Ishikawa (cell line): ENCODE results near the gene CHRNA5.

Experiments used
- EP300 ChIP-seq: IDR thresholded peaks from 2 replicates; pipeline ENCODE4 v1.6.1; 2012; ENCODE audit warnings: borderline replicate concordance
- NFIC ChIP-seq: IDR thresholded peaks from 2 replicates; pipeline ENCODE4 v1.6.1; 2012
- RAD21 ChIP-seq: IDR thresholded peaks from 2 replicates; pipeline ENCODE4 v1.6.1; 2012; ENCODE audit warnings: low read depth
- TAF1 ChIP-seq: IDR thresholded peaks from 2 replicates; pipeline ENCODE4 v1.6.1; 2012; ENCODE audit warnings: low read depth, mild to moderate bottlenecking
- TEAD4 ChIP-seq: IDR thresholded peaks from 2 replicates; pipeline ENCODE4 v1.6.1; 2012
- YY1 ChIP-seq: IDR thresholded peaks from 2 replicates; pipeline ENCODE4 v1.6.1; 2012; ENCODE audit warnings: low read depth
- ZBTB7A ChIP-seq: IDR thresholded peaks from 2 replicates; pipeline ENCODE4 v1.6.1; 2012; ENCODE audit warnings: low read depth
- TF ChIP-seq, protein P1 (sequence below): IDR thresholded peaks from 2 replicates; pipeline ENCODE4 v1.6.1; 2012; ENCODE audit warnings: low read depth, mild to moderate bottlenecking
- TF ChIP-seq, protein P2 (sequence below): IDR thresholded peaks from 2 replicates; pipeline ENCODE4 v1.6.1; 2012

DNA sequence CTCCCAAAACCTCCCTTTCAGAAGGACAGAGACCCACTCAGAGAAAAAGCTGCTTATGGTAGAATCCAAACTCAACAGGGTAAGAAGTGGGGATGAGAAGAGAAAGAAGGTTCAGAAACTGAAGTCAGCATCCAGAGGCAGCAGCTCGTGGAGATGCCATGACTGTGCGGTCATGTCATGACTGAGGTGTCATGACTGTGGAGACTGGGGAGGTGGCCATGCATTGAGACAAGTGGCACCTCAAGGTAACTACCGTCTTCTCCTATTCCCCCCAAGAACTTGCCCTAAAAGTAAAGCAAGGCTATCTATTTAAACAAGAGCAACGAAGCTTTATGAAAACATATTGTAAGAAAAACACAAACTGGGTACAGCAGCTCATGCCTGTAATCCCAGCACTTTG is 40.4 kb downstream of the CHRNA5 start:
- TF ChIP-seq TAF1, result no peak
- TF ChIP-seq RAD21, result no peak
- TF ChIP-seq NFIC, result no peak
- no peak for TF ChIP-seq YY1
- TF ChIP-seq TEAD4, result no peak
- no peak for TF ChIP-seq EP300
- TF ChIP-seq, protein P1, sequence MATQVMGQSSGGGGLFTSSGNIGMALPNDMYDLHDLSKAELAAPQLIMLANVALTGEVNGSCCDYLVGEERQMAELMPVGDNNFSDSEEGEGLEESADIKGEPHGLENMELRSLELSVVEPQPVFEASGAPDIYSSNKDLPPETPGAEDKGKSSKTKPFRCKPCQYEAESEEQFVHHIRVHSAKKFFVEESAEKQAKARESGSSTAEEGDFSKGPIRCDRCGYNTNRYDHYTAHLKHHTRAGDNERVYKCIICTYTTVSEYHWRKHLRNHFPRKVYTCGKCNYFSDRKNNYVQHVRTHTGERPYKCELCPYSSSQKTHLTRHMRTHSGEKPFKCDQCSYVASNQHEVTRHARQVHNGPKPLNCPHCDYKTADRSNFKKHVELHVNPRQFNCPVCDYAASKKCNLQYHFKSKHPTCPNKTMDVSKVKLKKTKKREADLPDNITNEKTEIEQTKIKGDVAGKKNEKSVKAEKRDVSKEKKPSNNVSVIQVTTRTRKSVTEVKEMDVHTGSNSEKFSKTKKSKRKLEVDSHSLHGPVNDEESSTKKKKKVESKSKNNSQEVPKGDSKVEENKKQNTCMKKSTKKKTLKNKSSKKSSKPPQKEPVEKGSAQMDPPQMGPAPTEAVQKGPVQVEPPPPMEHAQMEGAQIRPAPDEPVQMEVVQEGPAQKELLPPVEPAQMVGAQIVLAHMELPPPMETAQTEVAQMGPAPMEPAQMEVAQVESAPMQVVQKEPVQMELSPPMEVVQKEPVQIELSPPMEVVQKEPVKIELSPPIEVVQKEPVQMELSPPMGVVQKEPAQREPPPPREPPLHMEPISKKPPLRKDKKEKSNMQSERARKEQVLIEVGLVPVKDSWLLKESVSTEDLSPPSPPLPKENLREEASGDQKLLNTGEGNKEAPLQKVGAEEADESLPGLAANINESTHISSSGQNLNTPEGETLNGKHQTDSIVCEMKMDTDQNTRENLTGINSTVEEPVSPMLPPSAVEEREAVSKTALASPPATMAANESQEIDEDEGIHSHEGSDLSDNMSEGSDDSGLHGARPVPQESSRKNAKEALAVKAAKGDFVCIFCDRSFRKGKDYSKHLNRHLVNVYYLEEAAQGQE, result no peak
- no peak for TF ChIP-seq ZBTB7A
- TF ChIP-seq, protein P2, sequence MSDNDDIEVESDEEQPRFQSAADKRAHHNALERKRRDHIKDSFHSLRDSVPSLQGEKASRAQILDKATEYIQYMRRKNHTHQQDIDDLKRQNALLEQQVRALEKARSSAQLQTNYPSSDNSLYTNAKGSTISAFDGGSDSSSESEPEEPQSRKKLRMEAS, result no peak
